Measurements from ENCODE around the gene BNC1.

Gene BNC1

GRCh38 chr15:83284559-83285283, at the start of gene BNC1:
Gene BNC1 (minus strand): TSS chr15:83284664. CDS start chr15:83284628, 36 bp downstream.
- DNase-seq: no peak
- intact Hi-C loops (cut with DNase I): no loop called here

GRCh38 chr15:83327041-83327440, 42.6 kb upstream of the BNC1 start:
- no peak for DNase-seq
- intact Hi-C loops (cut with DNase I): no loop called here

- DNase-seq: no peak
- intact Hi-C loops (cut with DNase I): no loop called here
These were observed 40.3 kb upstream of the BNC1 start for GRCh38 chr15:83324799-83325198.

- no peak for DNase-seq
These were observed 38.8 kb upstream of the BNC1 start for GRCh38 chr15:83323296-83323711.

GRCh38 chr15:83322691-83323090, 38.2 kb upstream of the BNC1 start:
- intact Hi-C loops (cut with DNase I): no loop called here
- DNase-seq: no peak

More at GRCh38 chr15:83323296-83323711, 38.8 kb upstream of the BNC1 start:
- intact Hi-C loops (cut with DNase I): no loop called here

- intact Hi-C loops (cut with DNase I): no loop called here
- DNase-seq: no peak
These were observed 37.6 kb upstream of the BNC1 start for GRCh38 chr15:83322061-83322460.

GRCh38 chr15:83320844-83321243, 36.4 kb upstream of the BNC1 start:
- DNase-seq: no peak
- intact Hi-C loops (cut with DNase I): no loop called here

GRCh38 chr15:83320404-83320803, 35.9 kb upstream of the BNC1 start:
- no peak for DNase-seq
- intact Hi-C loops (cut with DNase I): no loop called here

GRCh38 chr15:83319771-83320170, 35.3 kb upstream of the BNC1 start:
- intact Hi-C loops (cut with DNase I): no loop called here
- no peak for DNase-seq

- intact Hi-C loops (cut with DNase I): no loop called here
- DNase-seq: no peak
These were observed 34.5 kb upstream of the BNC1 start for GRCh38 chr15:83318861-83319415.

- DNase-seq: no peak
- intact Hi-C loops (cut with DNase I): no loop called here
These were observed 33.6 kb upstream of the BNC1 start for GRCh38 chr15:83318036-83318435.

- intact Hi-C loops (cut with DNase I): no loop called here
- DNase-seq: no peak
These were observed 27.6 kb upstream of the BNC1 start for GRCh38 chr15:83312071-83312470.

- DNase-seq: no peak
These were observed 26.3 kb upstream of the BNC1 start for GRCh38 chr15:83310521-83311456.

GRCh38 chr15:83308671-83309070, 24.2 kb upstream of the BNC1 start:
- DNase-seq: no peak
- intact Hi-C loops (cut with DNase I): no loop called here

More at GRCh38 chr15:83310521-83311456, 26.3 kb upstream of the BNC1 start:
- intact Hi-C loops (cut with DNase I): no loop called here

- DNase-seq: no peak
- intact Hi-C loops (cut with DNase I): no loop called here
These were observed 22.1 kb upstream of the BNC1 start for GRCh38 chr15:83306561-83306960.

- DNase-seq: no peak
- intact Hi-C loops (cut with DNase I): no loop called here
These were observed 21.3 kb upstream of the BNC1 start for GRCh38 chr15:83305704-83306291.

- intact Hi-C loops (cut with DNase I): no loop called here
- DNase-seq: no peak
These were observed 20.6 kb upstream of the BNC1 start for GRCh38 chr15:83304861-83305703.

GRCh38 chr15:83303535-83303934, 19.1 kb upstream of the BNC1 start:
- no peak for DNase-seq
- intact Hi-C loops (cut with DNase I): no loop called here

- intact Hi-C loops (cut with DNase I): no loop called here
- DNase-seq: no peak
These were observed 16.4 kb upstream of the BNC1 start for GRCh38 chr15:83300826-83301225.

- intact Hi-C loops (cut with DNase I): no loop called here
- DNase-seq: no peak
These were observed 15.0 kb upstream of the BNC1 start for GRCh38 chr15:83299462-83299861.
